H1 (cell line): ENCODE measurements around the gene MANF. TPM values are rescaled to one million over a fixed set of nuclear protein-coding genes. Genes with fewer than 3 reads are reported as not detected.
A peak's percentile ranks its signal among the peaks of the same experiment; 100 is the strongest.

Experiments used
- ASH2L ChIP-seq: fragments of 200-600, 300-600 bp; sonication (generic); IDR thresholded peaks from one replicate; pipeline ENCODE4 v1.7.1; 2017; ENCODE audit warnings: low read length
- CHD1 ChIP-seq: IDR thresholded peaks from 2 replicates; pipeline ENCODE4 v1.6.1; 2012; ENCODE audit warnings: low read depth, low read length, improper control_type of control experiment
- CHD2 ChIP-seq: IDR thresholded peaks from 2 replicates; pipeline ENCODE4 v1.6.1; 2012; ENCODE audit warnings: low read length, improper control_type of control experiment
- CREB1 ChIP-seq: IDR thresholded peaks from 2 replicates; pipeline ENCODE4 v1.6.1; 2012; ENCODE audit warnings: inconsistent platforms
- EGR1 ChIP-seq: IDR thresholded peaks from 2 replicates; pipeline ENCODE4 v1.6.1; 2011; ENCODE audit warnings: low read depth, low read length, borderline replicate concordance
- JUN ChIP-seq: IDR thresholded peaks from 2 replicates; pipeline ENCODE4 v1.6.1; 2011; ENCODE audit warnings: low read depth, mild to moderate bottlenecking, improper control_type of control experiment, low read length
- JUND ChIP-seq: IDR thresholded peaks from 2 replicates; pipeline ENCODE4 v1.6.1; 2011; ENCODE audit warnings: mild to moderate bottlenecking, improper control_type of control experiment, low read length
- MAFK ChIP-seq: IDR thresholded peaks from 2 replicates; pipeline ENCODE4 v1.6.1; 2012; ENCODE audit warnings: low read depth, mild to moderate bottlenecking, improper control_type of control experiment, low read length
- NANOG ChIP-seq: IDR thresholded peaks from 2 replicates; pipeline ENCODE4 v1.6.1; 2011; ENCODE audit warnings: low read length, low read depth, mild to moderate bottlenecking, inconsistent platforms; ENCODE audit not compliant: insufficient read depth, poor library complexity, severe bottlenecking
- PHF8 ChIP-seq: fragments of 200-600 bp; sonication (generic); conservative IDR thresholded peaks from 2 replicates; pipeline ENCODE4 v1.7.1; 2012; ENCODE audit warnings: low read depth, mild to moderate bottlenecking, inconsistent platforms, low read length, moderate library complexity
- POLR2AphosphoS5 ChIP-seq: IDR thresholded peaks from 2 replicates; pipeline ENCODE4 v1.6.1; 2011; ENCODE audit warnings: low read depth, low read length
- RAD21 ChIP-seq, 2 experiments: IDR thresholded peaks in 1 of 2; conservative IDR thresholded peaks in 1 of 2; 2 replicates each; pipeline ENCODE4 v1.6.1; 2011; ENCODE audit warnings: low read depth in 2 of 2, low read length in 2 of 2, improper control_type of control experiment in 1 of 2, inconsistent platforms in 1 of 2, mild to moderate bottlenecking in 1 of 2, moderate library complexity in 1 of 2
- RBBP5 ChIP-seq: IDR thresholded peaks from 2 replicates; pipeline ENCODE4 v1.7.1; 2012; ENCODE audit warnings: low read depth, mild to moderate bottlenecking, inconsistent platforms, low read length, moderate library complexity, borderline replicate concordance
- RNF2 ChIP-seq: fragments of 200-900, 300-1000 bp; sonication (generic); IDR thresholded peaks from 2 replicates; pipeline ENCODE4 v1.7.1; 2016; ENCODE audit warnings: borderline replicate concordance, low read depth, mild to moderate bottlenecking, antibody characterized with exemption, low read length; ENCODE audit not compliant: poor library complexity, severe bottlenecking; ENCODE audit errors: missing control alignments
- RXRA ChIP-seq: IDR thresholded peaks from 2 replicates; pipeline ENCODE4 v1.6.1; 2011; ENCODE audit warnings: low read depth, mild to moderate bottlenecking, low read length, moderate library complexity; ENCODE audit not compliant: insufficient read depth
- SIN3A ChIP-seq, 2 experiments: IDR thresholded peaks in 1 of 2; conservative IDR thresholded peaks in 1 of 2; 2 replicates each; pipeline ENCODE4 v1.6.1; 2011 to 2012; ENCODE audit warnings: low read length in 2 of 2, improper control_type of control experiment in 1 of 2, low read depth in 1 of 2, mild to moderate bottlenecking in 1 of 2
- SIX5 ChIP-seq: IDR thresholded peaks from 2 replicates; pipeline ENCODE4 v1.6.1; 2011; ENCODE audit warnings: mild to moderate bottlenecking, low read depth, low read length
- SP1 ChIP-seq: IDR thresholded peaks from 2 replicates; pipeline ENCODE4 v1.6.1; 2011; ENCODE audit warnings: low read depth, low read length
- SP2 ChIP-seq: IDR thresholded peaks from 2 replicates; pipeline ENCODE4 v1.6.1; 2012; ENCODE audit warnings: mild to moderate bottlenecking, low read length, inconsistent platforms
- TAF1 ChIP-seq: IDR thresholded peaks from 2 replicates; pipeline ENCODE4 v1.6.1; 2011; ENCODE audit warnings: mild to moderate bottlenecking, low read depth, low read length
- TAF7 ChIP-seq: optimal IDR thresholded peaks from 2 replicates; pipeline ENCODE3; 2011; ENCODE audit warnings: low read depth, mild to moderate bottlenecking, inconsistent platforms, low read length, moderate library complexity, borderline replicate concordance
- YY1 ChIP-seq: IDR thresholded peaks from 2 replicates; pipeline ENCODE4 v1.6.1; 2011; ENCODE audit warnings: low read depth, mild to moderate bottlenecking, low read length
- polyA plus RNA-seq, 7 experiments: library from polyadenylated mRNA; depleted of rRNA in 3 of 7; stranded (reverse) in 5 of 7; unstranded in 2 of 7; fragments of >200 nt in 5 of 7; fragments of 200-250 nt in 2 of 7; gene quantifications; 1 replicate in 5 of 7; 2 replicates in 1 of 7; 4 replicates in 1 of 7; pipeline versions ENCODE4 v1.2.1 to v1.2.3, GENCODE V29; 2011 to 2013; ENCODE audit warnings: missing spikeins in 2 of 7, mixed read lengths in 2 of 7
- total RNA-seq: library from RNA; stranded (reverse); fragmentation: NEBNext Ultra II Directional; extraction: Animal tissue kit (Norgen Biotek cat#: 25700); gene quantifications from 2 replicates; pipeline ENCODE4 v1.2.1, GENCODE V29; 2021
- TF ChIP-seq, protein P1 (sequence below): IDR thresholded peaks from 2 replicates; pipeline ENCODE4 v1.6.1; 2011; ENCODE audit warnings: low read length, improper control_type of control experiment
- TF ChIP-seq, protein P2 (sequence below): IDR thresholded peaks from 2 replicates; pipeline ENCODE4 v1.6.1; 2012; ENCODE audit warnings: inconsistent platforms

The MANF gene
- total and polyA plus RNA-seq, 2 of the 8 experiments (the other 6 are each of a cell fraction or from before 2014, with no cell fraction given): 37.5 to 159 TPM

DNA sequence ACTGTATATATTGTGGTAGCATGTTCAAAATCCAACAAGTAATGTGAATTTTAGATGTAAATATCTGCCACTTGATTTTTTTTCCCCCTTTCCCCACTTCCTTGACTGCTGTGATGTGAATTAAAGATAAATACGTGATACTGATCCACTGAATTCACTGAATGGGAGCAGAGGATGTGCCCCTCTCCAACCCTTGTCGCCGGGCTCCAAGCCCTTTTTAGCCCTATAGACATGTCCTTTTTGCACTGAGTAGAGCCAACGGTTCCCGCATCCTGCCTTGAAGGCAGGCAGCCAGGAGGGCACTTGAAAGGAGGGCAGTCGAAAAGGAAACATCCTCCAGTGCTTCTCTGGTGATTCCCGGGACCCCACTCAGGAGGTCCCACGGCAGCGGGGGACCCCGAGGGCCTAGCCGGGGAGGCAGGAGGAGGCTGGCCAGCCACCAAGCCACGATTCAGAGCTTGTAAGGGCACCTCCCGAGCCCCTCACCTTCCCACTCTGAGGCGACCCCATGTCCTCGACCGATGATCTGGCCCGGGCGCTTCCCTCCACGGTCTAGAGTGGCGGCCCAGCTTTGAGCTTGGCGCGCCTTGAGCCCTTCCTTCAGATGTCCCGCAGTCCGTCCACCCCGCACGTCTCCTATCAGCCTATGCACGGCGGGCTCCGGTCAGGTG is 901 bp upstream of the MANF start (continued):
- TF ChIP-seq NANOG: no peak
- TF ChIP-seq YY1: no peak
- TF ChIP-seq CREB1: no peak
- TF ChIP-seq, protein P1, sequence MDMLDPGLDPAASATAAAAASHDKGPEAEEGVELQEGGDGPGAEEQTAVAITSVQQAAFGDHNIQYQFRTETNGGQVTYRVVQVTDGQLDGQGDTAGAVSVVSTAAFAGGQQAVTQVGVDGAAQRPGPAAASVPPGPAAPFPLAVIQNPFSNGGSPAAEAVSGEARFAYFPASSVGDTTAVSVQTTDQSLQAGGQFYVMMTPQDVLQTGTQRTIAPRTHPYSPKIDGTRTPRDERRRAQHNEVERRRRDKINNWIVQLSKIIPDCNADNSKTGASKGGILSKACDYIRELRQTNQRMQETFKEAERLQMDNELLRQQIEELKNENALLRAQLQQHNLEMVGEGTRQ: no peak
- TF ChIP-seq RNF2: no peak
- TF ChIP-seq EGR1: no peak
- TF ChIP-seq TAF7: no peak
- TF ChIP-seq SP2: no peak
- TF ChIP-seq RXRA: no peak
- TF ChIP-seq SP1: no peak
- TF ChIP-seq RAD21 (IDR thresholded peaks at IDR 0.05 in 1 of 2, conservative IDR thresholded peaks at IDR 0.05 in 1 of 2; ENCODE audit: low read depth in 2 of 2, low read length in 2 of 2): no peak
- TF ChIP-seq TAF1: no peak
- no peak for TF ChIP-seq JUND
- TF ChIP-seq PHF8: 0 out of 2 replicates have a peak, but pooled peaks have one; percentile 65
- no peak for TF ChIP-seq CHD1
- TF ChIP-seq JUN: no peak
- no peak for TF ChIP-seq POLR2AphosphoS5
- TF ChIP-seq ASH2L: peak; percentile 15
- no peak for TF ChIP-seq SIN3A (conservative IDR thresholded peaks at IDR 0.05 in 1 of 2, IDR thresholded peaks at IDR 0.05 in 1 of 2; ENCODE audit: low read depth in 1 of 2, low read length in 2 of 2)
- TF ChIP-seq, protein P2, sequence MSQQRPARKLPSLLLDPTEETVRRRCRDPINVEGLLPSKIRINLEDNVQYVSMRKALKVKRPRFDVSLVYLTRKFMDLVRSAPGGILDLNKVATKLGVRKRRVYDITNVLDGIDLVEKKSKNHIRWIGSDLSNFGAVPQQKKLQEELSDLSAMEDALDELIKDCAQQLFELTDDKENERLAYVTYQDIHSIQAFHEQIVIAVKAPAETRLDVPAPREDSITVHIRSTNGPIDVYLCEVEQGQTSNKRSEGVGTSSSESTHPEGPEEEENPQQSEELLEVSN: no peak
- no peak for TF ChIP-seq MAFK
- no peak for TF ChIP-seq CHD2
- no peak for TF ChIP-seq SIX5
- TF ChIP-seq RBBP5: 0 out of 2 replicates have a peak, but pooled peaks have one; percentile 8
